ENCODE measurements around the gene RUVBL1. TPM values are rescaled to one million over a fixed set of nuclear protein-coding genes. Genes with fewer than 3 reads are reported as not detected.

RUVBL1 gene
- polyA plus RNA-seq, 1 donor (not counting 4 experiments of a cell fraction or from before 2014, with no cell fraction given): 94.8 TPM

GRCh38 chr3:128081846-128082245 lies 41.8 kb downstream of the RUVBL1 start:
- TF ChIP-seq EZH2 (IDR thresholded peaks at IDR 0.05; ENCODE audit: low read length) (no peak), CTCF (optimal IDR thresholded peaks at IDR 0.05 in 1 of 3, IDR thresholded peaks at IDR 0.05 in 1 of 3, conservative IDR thresholded peaks at IDR 0.05 in 1 of 3; ENCODE audit: extremely low read depth in 1 of 3, insufficient read depth in 2 of 3, low read length in 3 of 3) (no peak)
- dilution Hi-C loops (cut with MboI; ENCODE audit: extremely low pct_ligation_motif_present, low sequenced_read_pairs): no loop called here
- Histone ChIP-seq H3K9ac (ENCODE audit: control insufficient read depth, extremely low read depth, insufficient read depth, low read length) (no peak overlapping the region), H3K4me2 (ENCODE audit: control insufficient read depth, extremely low read depth, insufficient read depth, low read depth, low read length) (no peak overlapping the region), H2AFZ (ENCODE audit: control insufficient read depth, low read length) (no peak overlapping the region), H4K20me1 (ENCODE audit: control insufficient read depth, extremely low read depth, insufficient read depth, low read length) (no peaks in the 10 kb centered on the region), H3K4me3 (ENCODE audit: control insufficient read depth in 2 of 3, extremely low read depth in 1 of 3, insufficient read depth in 2 of 3, low read depth in 1 of 3, low read length in 3 of 3) (no peak overlapping the region), H3K9me3 (ENCODE audit: control insufficient read depth, low read depth, low read length) (no peaks in the 10 kb centered on the region), H3K36me3 (ENCODE audit: control insufficient read depth in 2 of 2, extremely low read depth in 1 of 2, insufficient read depth in 2 of 2, low read length in 2 of 2) (peaks cover 38 to 65% of the 10 kb centered on the region in 2 experiments), H3K27ac (ENCODE audit: control insufficient read depth, insufficient read depth, low read length) (no peak overlapping the region), H3K27me3 (ENCODE audit: control insufficient read depth, extremely low read depth, insufficient read depth, low read length) (no peaks in the 10 kb centered on the region), H3K9me1 (ENCODE audit: control insufficient read depth, extremely low read depth, insufficient read depth, low read length) (no peaks in the 10 kb centered on the region), H3K4me1 (ENCODE audit: control insufficient read depth, extremely low read depth, insufficient read depth, low read length) (peaks cover 3% of the 10 kb centered on the region), H3K79me2 (ENCODE audit: control insufficient read depth, insufficient read depth, low read length) (no peaks in the 10 kb centered on the region)
- FAIRE-seq: no peak
- no peak for DNase-seq (ENCODE audit: low read depth, low spot score)

GRCh38 chr3:128081226-128081625 lies 42.4 kb downstream of the RUVBL1 start:
- dilution Hi-C loops (cut with MboI; ENCODE audit: extremely low pct_ligation_motif_present, low sequenced_read_pairs): no loop called here
- H3K79me2 ChIP-seq (ENCODE audit: control insufficient read depth, insufficient read depth, low read length): no peaks in the 10 kb centered on the region
- H3K4me3 ChIP-seq (ENCODE audit: control insufficient read depth in 2 of 3, extremely low read depth in 1 of 3, insufficient read depth in 2 of 3, low read depth in 1 of 3, low read length in 3 of 3): no peak overlapping the region
- DNase-seq (ENCODE audit: low read depth, low spot score) (no peak), FAIRE-seq (no peak)
- no peak overlapping the region for H3K4me2 ChIP-seq (ENCODE audit: control insufficient read depth, extremely low read depth, insufficient read depth, low read depth, low read length)
- peaks cover 35 to 59% of the 10 kb centered on the region in 2 experiments for H3K36me3 ChIP-seq (ENCODE audit: control insufficient read depth in 2 of 2, extremely low read depth in 1 of 2, insufficient read depth in 2 of 2, low read length in 2 of 2)
- TF ChIP-seq CTCF (optimal IDR thresholded peaks at IDR 0.05 in 1 of 3, IDR thresholded peaks at IDR 0.05 in 1 of 3, conservative IDR thresholded peaks at IDR 0.05 in 1 of 3; ENCODE audit: extremely low read depth in 1 of 3, insufficient read depth in 2 of 3, low read length in 3 of 3) (no peak), EZH2 (IDR thresholded peaks at IDR 0.05; ENCODE audit: low read length) (no peak)
- H3K9me1 ChIP-seq (ENCODE audit: control insufficient read depth, extremely low read depth, insufficient read depth, low read length): no peaks in the 10 kb centered on the region
- no peak overlapping the region for H3K9ac ChIP-seq (ENCODE audit: control insufficient read depth, extremely low read depth, insufficient read depth, low read length)
- H4K20me1 ChIP-seq (ENCODE audit: control insufficient read depth, extremely low read depth, insufficient read depth, low read length): no peaks in the 10 kb centered on the region
- H3K4me1 ChIP-seq (ENCODE audit: control insufficient read depth, extremely low read depth, insufficient read depth, low read length): peaks cover 7% of the 10 kb centered on the region
- H3K27me3 ChIP-seq (ENCODE audit: control insufficient read depth, extremely low read depth, insufficient read depth, low read length): no peaks in the 10 kb centered on the region
- no peak overlapping the region for H2AFZ ChIP-seq (ENCODE audit: control insufficient read depth, low read length)
- no peak overlapping the region for H3K27ac ChIP-seq (ENCODE audit: control insufficient read depth, insufficient read depth, low read length)
- no peaks in the 10 kb centered on the region for H3K9me3 ChIP-seq (ENCODE audit: control insufficient read depth, low read depth, low read length)
